NCI-H510A treated with DMSO at 0.1 percent for 48 hours (cell line): ENCODE data around the gene CD74.

Source experiments
- DNase-seq: peaks from one replicate; lab custom pipeline; 2025; lab: John Stamatoyannopoulos, UW

Gene CD74

DNA sequence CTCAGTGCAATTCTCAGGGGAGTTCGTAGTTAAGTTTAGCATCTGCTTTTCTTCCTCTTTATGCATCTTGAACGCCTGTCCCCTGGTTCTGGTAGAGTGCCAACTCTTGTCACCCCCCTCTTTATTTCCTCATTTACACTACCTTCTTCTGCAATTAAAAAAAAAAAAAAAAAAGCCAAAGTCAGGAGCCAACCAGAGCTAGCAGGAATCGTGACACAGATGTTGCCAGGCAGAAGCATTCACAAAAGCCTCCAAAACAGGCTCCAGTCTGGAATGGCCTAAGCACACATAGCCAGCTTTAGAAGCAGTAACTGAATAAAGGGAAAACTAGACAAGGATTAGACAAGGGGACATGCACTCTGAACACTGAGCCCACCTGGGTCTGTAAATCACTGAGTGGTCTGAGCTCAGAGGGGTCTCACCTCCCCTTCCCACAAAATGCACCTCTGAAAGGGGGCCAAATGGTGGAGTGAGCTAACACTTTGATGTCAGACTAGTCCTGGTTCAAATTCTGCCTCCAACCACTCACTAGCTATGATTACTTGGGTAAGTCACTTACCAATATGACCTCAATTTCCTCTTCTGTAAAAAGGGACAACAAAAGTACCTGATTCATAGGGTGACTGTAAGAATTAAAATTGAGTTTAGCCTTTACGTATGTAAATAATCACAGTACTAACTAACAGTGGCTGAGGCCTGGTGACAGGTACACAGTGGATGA is 2.0 kb downstream of the CD74 start:
- DNase-seq, result peak; percentile 9

DNA sequence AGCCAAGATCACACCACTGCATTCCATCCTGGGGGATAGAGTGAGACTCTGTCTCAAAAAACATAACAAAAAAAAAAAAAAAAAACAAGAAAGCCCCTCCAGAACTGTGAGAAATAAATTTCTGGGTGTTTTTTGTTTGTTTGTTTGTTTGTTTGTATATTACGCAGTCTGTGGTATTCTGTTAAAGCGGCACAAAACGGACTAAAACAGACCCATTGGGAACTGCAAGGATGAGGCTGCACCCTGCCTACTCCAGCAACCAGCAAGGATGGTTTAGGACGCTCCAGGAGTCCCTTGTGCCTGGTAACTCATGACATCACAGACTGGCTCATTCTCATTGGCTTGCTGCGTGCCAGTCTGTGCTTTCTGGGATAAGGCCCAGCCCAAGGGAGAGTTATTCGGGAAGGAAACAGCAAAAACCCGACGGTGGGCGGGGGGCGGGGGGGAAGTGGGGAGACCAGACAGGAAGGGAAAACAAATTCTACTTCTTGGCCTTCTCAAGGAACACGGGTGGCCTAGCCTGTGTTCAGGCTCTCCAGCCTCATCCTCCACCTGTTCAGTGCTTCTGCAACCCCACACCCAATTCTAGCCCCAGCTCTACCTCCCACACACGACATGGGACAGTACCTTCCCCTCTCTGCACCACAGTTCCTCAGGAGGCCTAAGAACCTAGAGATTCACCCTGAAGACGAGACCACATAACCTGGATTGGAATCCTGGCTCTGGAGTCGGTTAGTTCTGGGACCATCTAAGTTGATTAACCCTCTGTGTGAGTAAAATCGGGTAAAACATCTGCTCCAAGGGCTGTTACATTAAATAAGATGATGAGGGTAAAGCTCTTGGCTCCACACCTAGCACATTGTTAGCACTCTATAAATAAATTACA is 2.8 kb downstream of the CD74 start:
- peak; percentile 75 for DNase-seq

DNA sequence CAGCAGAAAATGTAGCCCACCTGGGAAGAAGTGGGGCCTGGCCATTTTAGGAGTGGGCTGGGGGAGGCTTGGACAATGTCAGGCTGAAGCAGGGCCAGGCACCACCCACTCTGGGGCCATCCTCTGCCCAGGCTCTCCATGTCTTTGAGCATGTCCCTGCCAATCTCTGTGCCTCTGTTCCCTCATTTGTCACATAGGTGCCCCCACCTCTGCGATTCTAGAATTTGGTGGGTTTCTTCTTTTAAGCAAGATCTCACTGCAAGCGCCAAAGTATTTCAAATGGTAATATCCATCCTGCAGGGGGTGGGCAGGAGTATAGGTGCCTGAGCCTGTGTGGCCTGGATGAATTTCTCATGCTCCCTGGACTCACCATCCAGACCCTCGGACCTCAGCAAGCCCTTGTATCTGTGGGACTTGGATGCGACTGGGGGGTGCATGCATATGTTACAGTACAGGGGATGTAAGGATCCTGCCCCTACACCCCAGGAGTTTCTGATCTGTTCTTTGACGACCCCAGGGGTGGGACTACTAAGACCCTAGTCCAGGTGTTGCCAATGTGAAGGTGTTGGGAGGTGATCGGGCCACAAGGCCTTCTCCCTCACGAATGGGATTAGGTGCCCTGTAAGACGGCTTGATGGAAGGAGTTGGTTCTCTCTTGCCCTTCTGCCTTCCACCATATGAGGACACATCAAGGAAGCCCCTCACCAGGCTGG is 4.3 kb downstream of the CD74 start:
- no peak for DNase-seq

DNA sequence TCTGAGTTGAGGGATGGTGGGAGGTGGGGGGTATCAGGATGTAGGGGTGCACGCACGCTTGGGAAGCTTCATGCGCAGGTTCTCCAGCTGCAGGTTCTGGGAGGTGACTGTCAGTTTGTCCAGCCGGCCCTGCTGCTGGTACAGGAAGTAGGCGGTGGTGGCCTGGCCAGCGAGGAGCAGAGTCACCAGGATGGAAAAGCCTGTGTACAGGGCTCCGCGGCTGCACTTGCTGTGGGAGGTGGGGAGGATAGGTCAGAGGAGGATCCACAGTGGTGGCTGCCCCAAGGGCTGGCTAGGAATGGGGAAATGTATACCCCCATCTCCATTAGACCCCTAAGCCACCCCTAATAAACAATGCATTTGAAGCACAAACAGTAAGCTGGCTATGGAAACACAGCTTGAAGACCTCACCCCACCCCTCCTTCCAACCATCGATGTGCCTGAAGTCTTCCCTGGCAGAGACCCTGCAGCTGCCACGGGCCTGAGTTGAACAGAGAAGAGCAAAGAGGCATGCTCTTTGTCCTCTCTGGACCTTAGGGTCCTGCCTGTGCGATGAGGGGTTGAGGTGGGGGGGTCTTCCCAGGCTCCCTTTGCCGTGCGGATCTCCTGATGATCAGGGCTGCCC is 5.5 kb downstream of the CD74 start:
- no peak for DNase-seq

DNA sequence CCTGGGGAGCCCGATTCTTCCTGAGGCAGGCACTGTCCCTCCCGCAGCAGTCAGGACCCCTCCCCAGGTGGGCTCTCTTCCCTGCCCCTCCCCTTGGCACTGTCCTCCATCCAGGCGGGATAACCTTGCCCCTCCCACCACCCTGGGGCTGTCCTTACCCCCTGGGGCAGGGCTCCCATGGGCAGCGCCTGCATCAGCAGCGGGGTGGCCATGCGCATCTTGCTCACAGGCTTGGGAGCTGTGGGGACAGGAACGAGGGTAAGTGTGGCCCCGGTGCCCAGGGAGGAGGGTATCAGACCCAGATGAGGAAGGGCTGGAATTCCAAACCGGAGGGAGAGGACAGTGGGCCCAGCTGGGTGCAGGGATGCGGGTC is 6.0 kb downstream of the CD74 start:
- no peak for DNase-seq

DNA sequence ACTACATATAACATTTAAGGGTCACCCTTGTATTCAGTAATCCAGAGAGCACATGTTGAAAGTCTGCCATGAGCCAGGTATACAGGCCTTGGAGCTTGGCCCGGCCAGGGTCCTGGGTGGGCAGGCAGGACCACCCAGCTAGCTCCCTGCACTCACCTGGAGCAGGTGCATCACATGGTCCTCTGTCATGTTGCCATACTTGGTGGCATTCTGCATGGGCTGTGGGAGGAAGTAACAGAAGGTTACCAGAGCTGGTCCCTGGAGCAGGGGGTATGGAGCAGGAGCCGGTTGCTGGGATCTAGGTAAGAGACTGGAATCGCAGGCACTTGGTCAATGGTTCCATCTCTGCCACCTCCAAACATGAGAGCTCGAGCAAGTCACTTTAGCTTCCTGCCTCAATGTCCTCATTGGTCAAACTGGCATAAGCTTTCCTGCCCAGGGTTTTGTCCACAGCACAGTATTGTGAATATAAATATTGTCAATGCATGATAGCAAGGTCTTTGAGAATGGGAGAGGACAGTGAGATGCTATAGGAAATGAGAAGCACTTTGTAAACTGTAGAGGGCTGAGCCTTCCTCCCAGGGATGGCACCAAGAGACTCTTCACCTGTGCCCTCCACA is 6.5 kb downstream of the CD74 start:
- peak; percentile 2 for DNase-seq

DNA sequence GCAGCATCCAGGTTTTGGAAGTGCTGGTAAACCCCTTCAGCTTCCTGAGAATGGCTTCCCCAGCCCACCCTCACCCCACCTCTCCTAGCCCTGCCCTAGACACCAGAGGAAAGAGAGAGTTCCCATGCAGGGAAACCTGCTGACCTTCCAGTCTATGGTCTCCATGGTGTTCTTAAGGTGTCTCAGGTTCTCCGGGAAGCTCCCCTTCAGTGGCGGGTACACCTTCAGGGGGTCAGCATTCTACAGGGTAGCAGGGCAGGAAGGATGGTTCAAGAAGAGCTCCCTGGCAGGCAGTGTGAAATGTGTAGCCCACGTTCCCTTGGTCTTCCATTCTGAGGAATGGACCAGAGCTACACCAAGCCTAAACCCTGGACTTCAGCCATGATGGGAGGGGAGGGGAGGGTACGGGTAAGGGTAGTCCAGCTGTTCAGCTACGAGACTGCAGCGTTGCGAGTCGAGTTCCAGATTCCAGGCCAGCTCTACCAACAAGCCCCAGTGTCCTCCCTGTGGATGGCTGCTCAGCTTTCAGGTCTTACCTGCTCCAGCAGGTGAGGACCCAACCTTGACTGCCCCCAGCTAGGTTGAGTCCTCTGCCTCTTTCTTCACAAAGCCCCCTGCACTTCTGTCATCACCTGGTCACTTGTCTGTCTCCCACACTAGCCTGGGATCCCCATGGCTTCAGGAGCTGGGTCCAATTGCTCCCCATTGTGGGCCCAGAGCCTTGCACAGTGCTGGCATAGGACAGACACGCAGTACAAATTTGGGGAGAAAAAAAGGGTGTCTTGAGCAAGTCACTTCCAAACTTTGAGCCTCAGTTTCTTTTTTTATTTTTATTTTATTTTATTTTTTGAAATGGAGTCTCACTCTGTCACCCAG is 7.5 kb downstream of the CD74 start:
- DNase-seq, result no peak

DNA sequence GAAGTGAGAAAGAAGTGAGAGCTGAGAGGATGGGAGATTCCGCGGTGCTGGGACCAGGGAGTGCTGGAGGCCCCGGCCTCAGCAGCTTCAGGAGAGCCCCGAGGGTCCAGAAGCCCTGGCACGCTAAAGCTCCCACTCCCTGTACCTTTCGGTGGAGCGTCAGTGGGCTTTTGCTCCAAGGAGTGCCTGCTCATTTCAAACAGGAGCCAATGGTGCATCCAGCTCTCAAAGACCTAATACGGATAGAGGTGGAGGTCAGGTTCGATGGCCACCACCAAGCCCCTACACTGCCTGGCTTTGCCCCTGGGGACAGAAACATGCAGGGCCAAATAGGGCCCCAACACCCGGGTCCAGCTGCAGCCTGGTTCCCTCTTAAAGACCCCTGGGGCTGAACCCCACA is 8.2 kb downstream of the CD74 start:
- DNase-seq, result no peak

DNA sequence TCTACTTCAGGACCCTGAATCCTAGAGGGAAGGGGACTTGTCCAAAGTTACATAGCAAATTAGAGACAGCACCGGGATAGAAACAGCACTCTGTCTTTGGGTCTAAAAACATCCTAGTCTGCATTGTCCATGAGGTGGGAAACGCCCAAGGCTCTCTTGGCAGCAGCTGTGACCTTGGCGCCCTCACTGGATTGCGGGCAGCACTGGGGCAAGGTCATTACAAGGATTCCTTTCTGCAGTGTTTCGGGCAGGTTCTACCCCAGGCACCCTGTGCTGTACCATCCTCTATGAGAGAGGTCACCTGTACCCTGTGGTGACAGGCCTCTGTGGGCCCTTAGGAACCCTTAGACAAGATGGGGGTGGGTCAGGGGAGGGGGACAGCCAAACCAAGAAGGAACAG is 8.6 kb downstream of the CD74 start:
- no peak for DNase-seq

DNA sequence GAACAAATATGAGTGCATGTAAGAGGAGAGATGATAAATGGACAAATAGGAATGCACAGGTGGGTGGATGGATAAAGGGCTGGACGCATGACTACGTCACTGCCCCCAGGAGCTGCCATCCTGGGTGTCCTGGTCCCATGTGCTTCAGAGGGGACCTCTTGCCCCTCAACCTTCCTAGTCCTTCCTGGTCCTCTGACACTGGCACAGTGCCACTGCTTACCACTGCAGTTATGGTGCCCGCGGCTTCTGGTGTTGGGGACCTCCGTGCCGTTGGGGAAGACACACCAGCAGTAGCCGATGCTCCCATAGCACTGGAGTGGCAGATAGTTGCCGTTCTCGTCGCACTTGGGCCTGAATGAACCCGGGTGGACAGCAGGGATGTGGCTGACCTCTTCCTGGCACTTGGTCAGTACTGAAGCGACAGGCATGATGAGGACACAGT is 9.8 kb downstream of the CD74 start:
- DNase-seq, result no peak

DNA sequence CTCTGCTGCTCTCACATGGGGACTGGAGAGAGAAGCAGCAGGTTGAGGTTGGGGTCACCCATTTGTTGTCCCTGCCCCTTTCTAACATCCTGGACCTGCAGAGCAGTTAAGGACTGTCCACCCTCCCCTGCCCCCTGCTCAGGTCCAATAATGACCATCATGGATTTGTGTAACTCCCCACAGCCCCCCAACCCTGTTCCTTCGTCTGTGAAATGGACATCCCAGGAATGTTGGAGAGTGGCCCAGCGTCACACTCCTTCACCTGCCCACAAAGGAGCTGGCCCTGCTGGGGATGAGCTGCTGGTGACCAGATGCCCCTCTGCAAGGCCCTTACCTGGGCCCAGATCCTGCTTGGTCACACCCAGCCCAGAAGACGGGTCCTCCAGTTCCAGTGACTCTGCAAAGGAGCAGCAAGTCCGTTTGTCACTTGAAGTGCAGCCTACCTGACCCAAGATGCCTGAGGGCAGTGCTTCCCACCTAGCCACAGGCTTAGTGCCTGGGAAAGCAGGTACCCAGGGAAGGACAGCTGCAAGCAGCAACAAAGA is 10.4 kb downstream of the CD74 start:
- no peak for DNase-seq

DNA sequence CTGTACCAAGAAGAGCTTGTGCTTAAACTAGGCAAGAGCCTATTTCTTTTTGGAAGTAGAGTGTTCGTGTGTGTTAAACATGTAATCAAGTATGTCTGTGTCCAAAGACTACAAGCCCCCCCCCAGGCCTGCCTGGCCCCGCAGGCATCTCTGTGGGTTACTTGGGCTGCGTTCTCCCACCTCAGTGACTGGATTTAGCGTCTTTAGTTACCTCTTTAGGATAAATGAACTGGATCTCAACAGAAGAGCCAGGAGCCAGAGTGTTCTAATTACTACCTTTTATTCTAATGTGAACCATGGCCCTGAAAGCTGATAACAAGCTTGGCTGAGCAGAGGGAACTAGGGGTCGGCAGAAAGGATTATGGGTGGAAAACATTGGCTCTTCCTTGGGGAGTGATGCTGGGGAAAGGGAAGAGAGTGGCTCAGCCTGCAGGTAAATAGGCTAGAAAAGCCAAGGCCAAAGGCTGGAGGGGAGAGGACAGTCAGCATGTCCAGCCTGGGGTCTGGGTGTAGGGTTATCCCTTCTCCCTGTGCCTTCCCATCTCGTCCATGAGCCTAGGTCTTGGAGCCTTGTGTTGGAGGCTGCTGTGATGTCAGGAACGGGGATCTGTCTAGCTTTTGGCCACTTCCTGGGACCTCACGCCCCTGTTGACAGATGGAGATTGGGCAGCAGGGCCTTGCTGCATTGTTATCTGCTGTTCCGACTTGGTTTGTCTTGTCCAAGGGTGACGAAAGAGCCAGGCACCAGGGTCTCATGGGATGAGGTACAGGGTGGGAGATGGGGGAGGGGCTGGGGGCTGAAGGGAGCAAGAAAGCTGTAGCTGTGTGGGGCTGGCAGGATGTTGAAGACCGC is 11.1 kb downstream of the CD74 start:
- DNase-seq, result no peak

DNA sequence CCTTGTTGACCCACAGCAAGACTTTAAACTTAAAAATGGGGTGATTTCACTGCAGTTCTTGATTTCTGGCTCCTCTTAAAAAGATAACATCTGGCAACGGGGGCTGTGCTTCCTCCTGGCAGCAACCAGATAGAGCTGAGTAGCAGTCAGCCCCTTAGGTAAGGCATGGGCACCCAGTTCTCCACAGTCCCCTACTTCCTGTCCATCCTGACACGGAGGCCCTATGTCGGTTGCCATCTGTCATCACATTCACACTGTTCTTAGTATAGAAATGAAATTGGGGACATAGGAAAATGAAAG is 11.7 kb downstream of the CD74 start:
- DNase-seq, result no peak

DNA sequence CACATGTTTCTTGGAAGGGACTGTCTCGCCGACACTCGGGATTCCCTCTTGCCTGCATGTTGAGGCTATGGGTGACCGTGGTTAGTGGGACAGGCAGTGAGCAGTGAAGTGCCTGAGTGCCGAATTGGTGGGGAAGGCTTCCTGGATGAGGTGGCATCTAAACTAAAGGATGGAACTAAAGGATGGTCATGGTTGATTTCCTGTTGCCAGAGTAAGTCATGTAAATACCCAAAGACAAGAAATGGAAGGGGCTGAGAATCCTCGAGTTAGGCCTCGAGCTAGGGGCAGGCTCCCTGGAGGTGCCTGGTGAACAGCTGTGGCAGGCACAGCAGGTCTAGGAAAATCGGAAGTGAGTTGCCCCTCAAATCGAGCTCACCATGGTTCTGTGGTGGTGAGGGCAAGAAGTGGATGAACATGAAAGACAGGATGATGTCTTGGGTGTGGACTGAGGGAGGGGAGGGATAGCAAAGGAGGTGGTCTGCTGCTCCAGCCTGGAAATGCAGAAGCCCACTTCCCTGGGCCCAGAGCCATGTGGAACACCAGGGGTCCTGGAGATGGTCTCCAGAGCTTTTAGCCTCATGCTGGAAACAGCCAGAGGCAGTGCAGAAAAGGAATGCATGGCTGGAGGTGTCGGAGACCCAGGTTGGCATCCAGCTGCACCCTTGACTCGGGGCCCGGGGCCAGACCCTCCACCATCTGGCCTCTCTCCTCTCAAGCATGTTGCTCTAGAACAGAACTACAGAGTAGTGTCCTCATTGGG is 12.2 kb downstream of the CD74 start:
- no peak for DNase-seq

DNA sequence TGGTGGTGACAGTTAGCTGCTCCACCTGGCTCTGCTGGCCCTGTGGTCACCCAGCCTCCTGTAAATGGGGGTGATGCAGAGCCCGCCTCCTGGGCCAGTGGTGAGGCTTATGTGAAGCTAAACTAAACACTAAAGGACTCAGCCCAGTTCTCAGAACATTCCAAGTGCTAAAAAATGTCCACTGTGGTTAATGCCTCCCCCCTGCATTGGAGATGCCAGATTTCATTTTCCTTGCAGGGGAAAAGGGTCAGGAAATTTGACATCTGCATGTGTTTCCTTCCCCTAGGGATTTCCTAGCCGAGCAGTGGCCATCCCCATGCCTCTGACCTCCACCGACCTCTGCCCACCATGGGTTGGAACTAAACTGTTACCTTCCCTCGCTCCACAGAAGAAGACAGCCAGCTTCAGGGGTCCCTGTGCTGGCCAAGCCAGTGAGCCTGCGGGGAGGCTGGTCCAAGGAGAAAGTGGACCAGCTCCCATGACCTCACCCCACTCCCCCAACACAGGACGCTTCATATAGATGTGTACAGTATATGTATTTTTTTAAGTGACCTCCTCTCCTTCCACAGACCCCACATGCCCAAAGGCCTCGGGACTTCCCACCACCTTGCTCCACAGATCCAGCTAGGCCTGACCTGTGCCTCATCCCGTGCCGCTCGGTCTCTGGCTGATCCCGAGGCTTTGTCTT is 13.0 kb downstream of the CD74 start:
- no peak for DNase-seq

DNA sequence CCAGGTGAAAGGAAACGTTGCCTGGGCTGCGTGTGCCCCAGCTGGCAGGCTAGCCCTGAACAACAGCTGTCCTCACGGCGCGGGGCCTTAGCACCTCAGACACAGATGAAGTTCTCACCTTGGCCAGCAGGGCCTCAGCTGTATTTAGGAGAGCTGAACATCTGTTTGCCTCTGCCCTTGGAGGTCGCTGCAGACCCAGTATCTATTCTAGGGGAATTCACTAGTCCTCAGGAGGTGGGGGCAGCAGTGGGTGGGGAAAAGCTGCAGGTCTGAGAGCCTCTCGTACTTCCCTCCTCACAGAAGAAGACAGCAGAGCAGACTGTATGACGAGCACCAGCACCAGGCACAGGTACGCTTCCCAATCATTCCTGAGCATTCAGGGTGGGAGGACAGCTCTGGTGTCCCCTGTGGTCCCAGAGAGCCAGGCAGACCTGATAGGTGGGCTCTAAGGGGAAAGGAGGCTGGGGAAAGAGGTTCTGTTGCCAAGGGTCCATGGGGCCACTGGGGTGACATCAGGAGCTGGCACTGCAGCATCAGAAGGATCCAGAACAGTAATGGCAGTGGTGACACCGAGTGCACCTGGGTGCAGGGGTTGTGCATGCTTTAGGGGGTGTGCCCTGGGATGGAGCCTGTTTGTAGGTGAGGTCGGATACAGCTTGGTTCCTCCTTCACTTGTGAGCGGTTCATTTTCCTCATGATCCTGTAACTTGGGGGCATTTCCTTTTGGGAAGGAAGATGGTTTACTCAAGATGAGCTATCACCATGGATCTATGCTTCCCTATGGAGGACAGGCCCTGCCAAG is 13.8 kb downstream of the CD74 start:
- DNase-seq, result no peak
